HG03521 (cell line): ENCODE measurements around the gene REC114.
"Not testable (repeated sequence)": the region's sequence is repeated elsewhere in the genome, so short reads cannot be mapped to it uniquely, and the experiment has no call there.

Experiments used
- ATAC-seq: cut with Tn5 transposase; IDR thresholded peaks from one replicate; pipeline ENCODE4 v1.9.1; 2021; ENCODE audit warnings: mild to moderate bottlenecking, moderate library complexity; ENCODE audit not compliant: unreplicated experiment

REC114 gene

DNA sequence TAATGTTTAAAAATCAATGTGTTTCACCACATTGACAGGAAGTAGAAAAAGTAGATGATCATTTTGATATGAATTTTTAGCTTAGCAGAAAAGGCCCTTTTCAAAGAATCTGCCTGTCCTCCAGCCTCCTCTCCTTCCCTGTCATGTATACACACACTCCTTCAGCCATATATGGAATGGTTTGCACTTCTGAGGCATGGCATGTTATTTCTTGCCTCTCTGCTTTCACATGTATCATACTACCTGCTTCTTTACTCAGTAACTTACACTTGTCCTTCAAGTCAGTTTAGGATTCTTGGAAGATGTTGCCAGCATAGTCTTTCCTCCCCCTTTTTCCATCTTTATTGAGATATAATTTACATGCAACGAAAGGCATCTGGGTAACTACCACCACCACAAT lies 79.0 kb downstream of the REC114 start:
- ATAC-seq, result no peak

DNA sequence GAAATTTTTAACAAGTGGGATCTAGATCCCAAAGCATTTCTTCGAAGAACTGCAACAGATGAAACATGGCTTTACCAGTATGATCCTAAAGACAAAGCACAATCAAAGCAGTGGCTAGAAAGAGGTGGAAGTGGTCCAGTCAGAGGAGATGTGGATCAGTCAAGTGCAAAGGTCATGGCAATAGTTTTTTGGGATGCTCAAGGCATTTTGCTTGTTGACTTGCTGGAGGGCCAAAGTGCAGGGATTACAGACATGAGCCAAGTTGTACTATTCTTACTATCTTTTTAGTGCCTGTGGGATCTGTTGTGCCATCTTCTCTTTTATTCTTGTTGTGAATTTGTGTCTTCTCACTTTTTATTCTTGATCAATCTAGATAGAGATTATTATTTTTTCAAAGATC lies 82.0 kb downstream of the REC114 start:
- no peak for ATAC-seq

DNA sequence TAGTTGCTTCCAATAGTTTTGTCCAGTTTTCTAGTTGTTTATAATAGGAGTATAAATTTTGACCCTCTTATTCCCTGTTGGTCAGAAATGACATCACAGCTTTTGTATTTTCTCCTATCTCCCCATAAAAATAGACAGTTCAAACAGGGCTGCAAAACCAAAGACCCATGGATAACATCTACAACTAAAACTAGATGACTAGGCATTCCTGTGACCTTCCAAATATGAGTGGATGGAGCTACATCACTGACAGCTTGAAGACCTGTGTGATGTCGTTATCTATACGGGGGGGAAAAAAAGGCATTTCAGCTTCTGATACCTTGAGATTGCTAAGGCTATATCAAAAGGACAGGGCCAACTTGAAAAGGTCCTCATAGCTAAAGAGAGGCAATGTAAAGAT lies 84.6 kb downstream of the REC114 start:
- no peak for ATAC-seq

DNA sequence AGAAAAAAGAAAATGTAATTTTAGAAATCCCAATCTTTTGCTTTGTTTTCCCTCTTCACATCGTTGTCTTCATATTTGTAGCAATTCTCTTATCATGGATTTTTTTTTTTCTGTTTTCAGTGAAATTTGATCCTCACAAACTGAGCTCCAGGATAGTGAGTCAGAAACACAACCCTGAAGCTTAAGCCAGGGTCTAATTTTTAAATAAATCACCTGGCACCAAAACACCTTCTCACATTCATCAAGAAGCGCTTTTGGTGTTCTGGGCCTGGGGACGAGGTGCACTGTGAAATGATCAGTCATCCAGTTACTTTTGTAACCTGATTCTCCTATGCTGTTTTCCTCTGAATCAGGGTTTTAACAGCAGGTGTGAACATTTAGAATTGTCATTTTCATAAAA lies 87.7 kb downstream of the REC114 start:
- ATAC-seq, result no peak

DNA sequence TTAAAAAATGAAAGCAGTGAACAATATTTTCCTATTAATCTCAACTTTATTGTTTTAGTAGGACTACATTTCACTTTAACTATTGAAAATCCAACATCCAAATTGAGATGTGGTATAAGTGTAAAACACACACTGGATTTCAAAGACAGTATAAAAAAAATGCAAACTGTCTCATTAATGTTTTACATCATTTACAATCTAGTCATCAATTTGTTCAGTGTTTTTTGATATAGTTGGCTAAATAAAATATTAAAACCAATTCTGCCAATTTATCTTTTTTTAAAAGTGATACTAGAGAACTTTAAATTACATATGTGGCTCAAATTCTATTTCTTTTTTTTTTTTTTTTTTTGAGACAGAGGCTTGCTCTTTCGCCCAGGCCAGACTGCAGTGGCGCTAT lies 95.2 kb downstream of the REC114 start:
- no peak for ATAC-seq

DNA sequence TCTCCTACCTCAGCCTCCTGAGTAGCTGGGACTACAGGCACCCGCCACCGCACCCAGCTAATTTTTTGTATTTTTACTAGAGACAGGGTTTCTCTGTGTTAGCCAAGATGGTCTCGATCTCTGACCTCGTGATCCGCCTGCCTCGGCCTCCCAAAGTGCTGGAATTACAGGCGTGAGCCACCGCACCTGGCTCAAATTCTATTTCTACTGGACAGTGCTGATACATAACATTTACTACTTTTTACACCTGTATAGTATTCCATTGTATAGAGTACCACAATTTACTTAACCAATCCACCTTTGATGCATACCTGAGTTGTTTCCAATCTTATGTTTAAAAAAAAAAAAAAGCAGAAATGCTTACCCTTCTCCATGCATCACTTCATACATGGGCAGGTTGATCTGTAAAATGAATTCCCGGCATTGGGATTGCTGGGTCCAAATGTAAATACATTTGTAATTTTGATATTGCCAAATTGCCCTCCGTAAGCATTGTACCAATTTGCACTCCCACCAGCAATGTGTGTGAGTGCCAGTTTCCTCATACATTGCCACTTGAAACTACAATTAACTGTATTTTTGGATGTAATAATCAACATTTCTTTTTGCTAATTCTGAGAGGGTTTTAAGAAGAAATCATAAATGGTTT lies 95.7 kb downstream of the REC114 start:
- no peak for ATAC-seq

DNA sequence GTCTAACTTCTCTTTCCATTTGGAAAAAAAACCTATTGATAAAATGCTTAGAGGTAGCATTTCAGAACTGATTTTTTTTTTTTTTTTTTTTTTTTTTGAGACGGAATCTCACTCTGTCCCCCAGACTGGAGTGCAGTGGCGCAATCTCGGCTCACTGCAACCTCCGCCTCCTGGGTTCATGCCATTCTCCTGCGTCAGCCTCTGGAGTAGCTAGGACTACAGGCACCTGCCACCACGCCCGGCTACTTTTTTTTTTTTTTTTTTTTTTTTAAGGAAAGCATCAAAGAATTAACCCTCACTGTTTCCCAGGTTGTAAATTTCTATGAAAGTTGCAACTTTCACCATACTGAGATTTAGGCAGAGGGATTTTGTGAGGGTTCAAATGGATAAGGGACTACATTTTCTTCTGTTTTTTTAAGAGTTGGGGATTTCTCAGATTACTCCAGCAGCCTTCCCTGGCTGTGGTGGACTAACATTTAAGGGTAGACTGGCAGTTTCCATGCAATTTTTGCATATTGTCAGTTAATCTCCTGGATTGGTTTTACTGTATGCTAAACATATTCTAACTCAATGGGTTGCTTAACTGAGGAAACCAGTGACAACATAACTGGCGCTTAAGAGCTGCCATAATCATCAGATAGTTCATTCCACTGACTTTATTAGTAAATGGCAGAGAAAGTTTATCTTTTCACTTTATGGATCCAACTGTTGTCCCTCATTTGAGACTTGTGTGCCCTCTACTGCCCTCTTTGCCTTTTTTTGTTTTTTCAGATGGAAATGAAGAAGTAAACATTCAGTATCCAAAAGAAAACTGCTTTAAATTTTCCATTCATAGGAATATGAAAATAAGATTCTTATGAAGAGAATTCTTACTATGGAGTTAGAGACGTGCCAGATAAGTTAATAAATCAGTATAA lies 96.5 kb downstream of the REC114 start:
- ATAC-seq, result no peak

DNA sequence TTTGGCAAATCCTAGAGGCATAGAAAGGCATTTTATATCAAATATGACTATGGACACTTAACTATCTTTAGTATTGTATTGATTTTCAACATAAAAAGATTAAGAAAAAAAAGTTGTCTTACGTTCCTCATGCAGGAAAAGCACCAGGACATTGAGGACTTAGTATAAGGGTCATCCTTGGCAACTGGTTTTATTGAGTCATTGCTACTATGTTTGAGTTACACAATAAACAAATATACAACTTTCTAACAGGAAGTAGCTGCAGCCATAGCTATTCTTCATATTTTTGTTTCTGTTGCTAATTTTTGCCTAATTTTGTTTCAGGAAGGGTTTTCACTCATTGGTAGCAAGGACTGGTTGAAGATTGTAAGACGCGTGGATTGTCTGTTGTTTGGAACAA lies 97.2 kb downstream of the REC114 start:
- ATAC-seq, result no peak

DNA sequence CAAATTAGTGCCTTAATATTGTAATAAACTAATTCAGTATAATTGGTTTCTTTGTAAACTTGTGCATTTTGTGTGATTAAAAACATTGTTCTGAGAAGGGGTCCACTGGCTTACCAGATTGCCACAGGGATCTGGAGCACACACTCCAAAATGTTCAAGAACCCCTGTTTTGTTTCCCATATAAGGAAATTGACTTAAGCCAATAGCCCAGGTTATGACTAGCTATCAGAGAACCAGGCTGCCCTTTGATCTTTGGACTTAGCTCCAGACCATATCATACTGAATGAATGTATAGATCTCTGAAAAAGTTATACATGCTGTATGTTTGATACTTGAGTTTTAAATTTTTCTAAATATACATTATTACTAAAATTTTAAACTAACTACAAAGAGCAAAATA lies 98.5 kb downstream of the REC114 start:
- ATAC-seq, result no peak

DNA sequence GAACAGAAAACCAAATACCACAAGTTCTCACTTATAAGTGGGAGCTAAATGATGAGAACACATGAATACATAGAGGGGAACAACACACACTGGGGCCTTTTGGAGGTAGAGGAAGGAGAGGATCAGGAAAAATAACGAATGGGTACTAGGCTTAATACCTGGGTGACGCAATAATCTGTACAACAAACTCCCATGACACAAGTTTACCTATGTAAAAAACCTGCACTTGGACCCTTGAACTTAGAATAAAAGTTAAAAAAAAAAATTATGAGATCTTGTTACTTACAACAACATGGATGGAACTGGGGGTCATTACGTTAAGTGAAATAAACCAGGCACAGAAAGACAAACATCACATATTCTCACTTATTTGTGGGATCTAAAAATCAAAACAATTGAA lies 106.0 kb downstream of the REC114 start:
- not testable (repeated sequence) for ATAC-seq

DNA sequence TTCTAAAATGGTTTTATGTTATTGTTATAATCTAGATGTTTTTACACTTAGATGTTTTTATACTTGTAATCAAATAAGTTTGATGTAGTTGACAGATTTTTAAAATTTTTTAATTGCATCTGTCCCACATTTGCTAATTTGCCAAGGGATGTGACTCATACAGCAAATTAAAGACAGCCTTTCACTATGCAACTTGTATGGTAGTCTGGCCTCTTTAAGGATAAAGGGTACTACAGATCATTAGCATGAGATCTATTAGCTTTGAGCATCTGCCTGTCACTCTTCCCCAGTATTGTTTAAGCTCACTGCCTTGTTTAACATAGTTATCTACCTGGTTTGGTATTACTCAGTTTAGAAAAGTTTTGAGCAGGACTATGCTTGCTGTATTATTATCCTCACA lies 107.2 kb downstream of the REC114 start:
- ATAC-seq, result no peak

DNA sequence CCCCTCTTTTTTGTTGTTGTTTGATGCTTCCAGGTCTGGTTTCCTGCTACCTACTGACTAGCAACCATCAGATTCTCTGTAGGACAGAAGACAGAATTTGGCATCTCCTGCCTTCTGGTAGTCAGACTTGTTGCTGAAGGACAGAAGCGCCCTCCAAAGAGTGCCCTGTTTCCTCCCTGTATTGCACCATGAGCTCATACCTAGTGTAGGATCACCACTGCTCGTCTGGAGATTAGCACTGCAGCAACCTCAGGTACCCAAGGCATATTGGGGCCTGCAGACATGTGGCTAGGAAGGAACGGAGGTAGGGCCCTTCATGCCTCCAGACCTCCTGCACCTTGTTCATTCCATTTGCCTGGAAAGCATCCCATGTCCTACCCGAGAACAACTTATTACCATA lies 112.1 kb downstream of the REC114 start:
- no peak for ATAC-seq

DNA sequence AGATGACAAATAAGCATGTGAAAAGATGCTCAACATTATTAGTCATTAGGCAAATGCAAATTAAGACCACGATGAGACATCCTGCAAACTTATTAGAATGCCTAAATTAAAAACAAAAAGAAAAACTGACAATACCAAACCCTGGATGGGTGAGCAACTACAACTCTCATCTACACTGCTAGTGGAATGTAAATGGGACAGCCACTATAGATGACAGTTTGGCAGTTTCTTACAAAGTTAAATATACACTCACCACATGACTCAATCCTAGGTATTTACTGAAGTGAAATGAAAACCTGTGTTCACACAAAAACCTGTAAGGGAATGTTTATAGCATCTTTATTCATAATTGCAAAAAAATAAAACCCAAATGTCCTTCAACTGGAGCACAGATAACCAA lies 115.6 kb downstream of the REC114 start:
- ATAC-seq, result no peak

DNA sequence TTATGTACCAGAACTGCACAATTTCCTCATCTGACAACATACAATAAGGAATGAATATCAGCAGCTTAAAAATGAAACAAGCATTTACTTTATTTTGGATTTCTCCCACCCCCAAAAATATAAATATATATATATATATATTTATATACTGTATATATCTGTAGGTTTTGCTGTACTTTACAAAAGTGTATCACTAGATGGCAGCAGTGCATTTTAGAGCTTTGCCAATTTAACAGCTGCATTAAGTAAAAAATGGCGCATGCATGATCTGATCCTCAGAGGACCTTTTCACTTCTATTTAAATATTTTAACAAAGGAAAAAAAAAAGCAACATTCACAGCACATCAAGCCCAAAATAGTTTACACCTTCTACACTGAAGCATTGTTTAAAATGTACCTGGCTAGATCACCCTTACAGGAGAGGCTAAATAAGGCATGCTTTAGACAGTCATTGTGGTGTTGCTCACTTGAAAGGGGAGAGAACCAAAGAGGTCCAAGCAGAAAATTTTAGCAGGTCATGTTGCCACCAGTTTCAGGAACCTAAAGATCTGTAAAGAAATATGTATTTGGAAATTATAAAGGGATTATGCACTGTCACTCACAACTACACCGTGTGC lies 117.6 kb downstream of the REC114 start:
- ATAC-seq, result no peak

DNA sequence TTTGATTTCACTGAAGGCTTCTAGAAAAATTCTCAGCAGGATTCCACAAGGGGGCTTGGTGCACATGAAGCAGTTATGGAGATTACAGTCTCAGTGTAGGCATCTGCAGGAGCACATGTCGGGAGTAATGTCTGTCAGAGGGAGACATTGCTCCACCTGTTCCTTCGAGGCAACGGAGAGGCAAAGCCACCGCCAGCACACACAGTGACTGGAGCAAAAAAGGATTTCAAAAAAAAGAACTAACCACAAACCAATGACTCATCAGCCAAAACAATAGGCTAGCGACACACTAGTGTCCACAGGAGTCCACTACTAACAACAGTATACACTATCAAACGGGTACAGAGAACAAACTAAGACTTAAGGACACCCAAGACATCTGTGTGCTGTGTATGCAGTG lies 121.3 kb downstream of the REC114 start:
- no peak for ATAC-seq

DNA sequence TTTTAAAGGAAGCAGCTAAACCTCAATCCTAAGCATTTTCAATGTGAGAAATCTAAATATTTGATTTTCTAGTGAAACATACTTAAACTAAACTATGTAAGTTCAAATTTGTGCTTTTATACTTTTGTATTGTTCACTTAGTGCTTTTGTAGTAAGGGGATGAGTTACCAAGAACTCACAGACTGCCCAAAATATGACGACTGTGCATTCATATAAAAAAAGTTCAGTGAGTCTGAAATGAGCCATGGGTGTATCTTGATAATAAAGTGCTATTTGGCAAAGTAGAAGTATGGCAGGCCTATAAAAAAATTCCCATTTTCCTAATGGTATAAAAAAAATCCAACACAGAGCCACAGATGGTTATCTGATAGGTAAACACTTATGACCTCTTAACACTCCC lies 124.1 kb downstream of the REC114 start:
- no peak for ATAC-seq

DNA sequence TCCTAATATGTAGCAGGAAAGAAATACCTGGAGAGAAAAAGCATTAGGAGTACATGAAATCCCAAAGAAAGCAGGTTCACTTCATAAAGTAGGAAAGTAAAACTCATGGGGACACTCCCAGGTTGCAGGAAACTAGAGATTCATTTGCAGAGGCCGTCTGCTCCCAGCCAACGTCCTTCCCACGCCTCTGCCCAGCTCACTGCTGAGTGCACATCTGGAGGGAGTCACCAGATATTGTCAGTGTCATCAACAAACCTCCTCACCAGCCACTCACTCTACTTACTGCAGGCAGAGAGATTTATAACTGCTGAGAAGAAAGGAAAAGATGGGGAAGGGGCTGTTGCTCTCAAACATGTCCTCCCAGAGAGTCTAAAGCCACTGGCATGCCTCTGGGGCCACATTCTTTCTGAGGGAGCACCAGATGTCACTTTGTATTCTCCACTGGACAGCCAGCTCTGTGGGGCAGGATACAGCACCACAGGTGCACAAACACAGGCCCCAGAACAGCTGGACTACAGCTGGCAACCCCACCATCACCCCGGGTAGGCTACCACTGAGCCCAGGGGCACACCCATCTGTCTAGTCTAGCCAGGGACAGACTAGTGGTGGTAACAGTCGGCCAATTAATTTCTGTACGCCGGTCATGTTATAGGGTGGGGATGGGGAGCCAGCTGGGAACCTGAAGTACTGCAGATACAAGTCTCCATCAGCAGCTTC lies 125.8 kb downstream of the REC114 start:
- no peak for ATAC-seq

DNA sequence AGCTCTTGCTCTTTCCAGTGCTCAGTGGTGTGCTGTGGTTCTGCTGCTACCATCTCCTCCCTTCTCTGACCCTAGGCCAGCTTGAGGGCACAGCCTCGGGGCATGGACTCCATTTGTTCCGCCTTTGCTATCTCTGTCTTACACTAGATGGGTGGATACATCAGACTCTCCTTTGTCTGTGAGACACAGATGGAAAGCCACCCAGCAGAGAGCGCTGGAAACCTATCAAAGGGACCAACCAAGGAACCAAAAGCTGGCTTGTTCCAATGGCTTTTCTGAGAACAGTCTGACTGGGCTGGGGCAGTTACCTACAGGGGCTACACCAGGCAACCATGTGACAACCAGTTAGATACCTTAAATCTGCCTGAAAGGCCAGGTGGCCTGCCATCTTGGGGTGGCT lies 126.4 kb downstream of the REC114 start:
- no peak for ATAC-seq

DNA sequence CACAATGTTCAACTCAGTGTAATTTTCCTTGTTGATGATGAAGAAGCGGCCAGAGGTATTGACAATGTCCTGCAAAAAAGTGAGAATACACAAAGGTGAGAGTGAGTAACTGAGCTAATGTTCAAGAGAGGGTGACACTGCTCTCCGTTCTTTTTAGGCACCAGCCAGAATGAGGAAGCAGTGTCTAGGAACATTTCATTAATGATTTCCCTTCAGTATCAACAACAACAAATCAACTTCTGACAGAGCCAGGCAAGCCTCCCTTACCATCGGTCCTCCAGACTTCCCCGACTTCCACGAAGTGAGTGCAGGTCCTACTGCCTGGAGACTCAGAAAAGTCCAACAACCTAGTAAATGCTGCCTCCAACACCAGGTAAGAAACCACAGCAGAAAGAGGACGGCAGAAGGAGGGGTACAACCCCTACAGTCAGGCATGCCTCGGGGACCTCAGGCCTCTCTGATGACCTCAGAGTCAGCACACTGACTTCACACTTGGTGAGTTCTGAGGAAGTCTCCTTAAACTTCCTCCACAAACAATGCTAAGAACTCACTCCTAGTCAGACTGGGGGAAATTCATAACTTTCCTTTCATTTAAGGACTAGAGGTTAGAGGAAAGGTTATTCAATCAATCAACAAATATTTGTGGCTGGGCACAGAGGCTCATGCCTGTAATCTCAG lies 127.5 kb downstream of the REC114 start:
- no peak for ATAC-seq

DNA sequence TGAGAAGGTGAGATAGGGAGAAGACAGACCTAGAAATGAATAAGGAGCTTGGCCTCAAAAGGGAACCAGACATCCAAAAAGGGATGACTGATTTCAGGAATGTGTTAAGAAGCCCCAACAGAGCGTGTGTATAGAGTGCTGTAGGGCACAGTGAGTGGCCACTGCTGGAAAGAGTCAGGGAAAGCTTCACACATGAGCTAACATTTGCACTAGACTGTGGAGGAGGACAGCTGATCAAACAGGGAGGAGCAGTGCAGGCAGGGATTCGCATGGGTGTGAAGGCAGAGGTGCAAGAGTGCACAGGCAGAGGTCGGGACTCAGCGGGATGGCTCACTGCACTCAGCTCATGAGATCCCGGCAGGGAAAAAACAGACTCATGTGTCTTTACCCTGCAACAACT lies 128.4 kb downstream of the REC114 start:
- no peak for ATAC-seq

DNA sequence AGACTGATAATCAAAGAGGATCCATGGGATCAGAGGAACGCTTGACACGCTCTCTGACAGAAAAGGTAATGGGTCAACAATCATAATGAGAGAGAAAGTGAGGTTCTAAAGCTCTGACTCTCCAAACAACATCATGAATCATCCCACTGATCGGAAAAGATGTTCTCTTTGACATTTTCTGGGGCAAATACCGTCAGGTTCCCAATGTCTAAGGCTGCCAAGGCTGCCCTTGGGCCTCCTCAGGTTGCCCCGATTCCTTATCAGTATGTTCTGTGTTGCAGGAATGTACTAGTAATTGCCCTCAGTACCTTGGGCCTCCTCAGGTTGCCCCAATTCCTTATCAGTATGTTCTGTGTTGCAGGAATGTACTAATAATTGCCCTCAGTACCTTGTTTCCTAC lies 129.3 kb downstream of the REC114 start:
- no peak for ATAC-seq
